DMS114 treated with DMSO at 0.1 percent for 48 hours (cell line): Measurements from ENCODE around the gene PODN.

Source experiments
- DNase-seq: peaks from one replicate; lab custom pipeline; 2025; ENCODE audit not compliant: unreplicated experiment; lab: John Stamatoyannopoulos, UW

PODN gene

DNA sequence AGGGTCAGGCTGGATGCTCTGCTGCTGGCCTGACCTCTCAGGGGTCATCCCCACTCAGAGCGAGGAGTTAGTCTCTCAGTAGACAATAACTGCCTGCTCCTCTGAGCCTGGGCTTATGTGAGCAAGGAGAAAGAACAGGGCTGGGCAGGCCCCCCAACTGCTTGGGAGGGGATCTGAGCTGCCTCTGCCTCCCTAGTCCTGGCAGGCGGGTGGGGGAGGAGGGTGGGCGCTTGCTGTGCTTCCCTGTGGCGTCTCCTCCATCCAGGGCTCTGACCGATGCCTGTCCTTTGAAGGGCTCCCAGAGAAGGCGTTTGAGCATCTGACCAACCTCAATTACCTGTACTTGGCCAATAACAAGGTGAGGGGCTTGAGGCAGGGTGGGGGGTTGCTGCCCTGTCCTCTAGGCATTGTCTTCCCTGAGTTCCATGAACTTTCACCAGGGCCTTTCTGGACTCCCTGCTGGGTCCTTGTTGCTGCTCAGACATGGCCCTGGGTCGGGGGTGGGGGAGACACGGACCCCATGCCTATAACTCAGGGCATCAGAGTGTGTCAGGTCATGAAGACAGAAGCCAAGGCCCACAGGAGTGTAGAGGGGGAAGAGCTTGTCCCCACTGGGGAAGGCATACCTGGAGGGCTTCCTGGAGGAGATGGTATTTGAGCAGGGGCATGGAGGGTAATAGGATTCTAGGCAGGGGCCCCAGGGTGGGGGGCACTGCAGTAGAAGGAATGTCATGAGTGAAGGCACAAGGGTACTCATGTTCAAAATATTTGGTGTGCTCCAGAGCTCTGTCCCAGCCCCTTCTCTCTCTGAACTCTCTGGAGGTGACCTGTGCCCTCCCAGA lies 12.5 kb downstream of the PODN start:
- DNase-seq: no peak

DNA sequence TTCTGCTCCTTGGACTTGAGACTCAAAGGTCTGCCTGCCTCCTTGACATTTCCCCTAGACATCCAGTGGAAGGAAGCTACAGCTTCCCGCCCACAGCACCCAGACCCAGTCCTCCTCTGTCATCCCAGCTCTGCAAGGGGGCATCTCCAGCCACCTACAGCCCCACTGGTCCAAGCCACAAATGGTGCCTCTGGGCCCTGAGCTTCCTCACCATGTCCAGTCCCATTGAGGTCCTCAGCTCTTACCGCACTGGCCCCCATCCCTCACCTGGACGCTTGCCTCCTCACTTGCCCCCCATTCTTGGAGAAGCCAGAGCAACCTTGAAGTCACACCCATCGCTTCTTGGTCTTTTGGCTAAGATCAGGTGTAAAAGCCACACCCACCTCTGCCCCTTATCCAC lies 13.2 kb downstream of the PODN start:
- no peak for DNase-seq

DNA sequence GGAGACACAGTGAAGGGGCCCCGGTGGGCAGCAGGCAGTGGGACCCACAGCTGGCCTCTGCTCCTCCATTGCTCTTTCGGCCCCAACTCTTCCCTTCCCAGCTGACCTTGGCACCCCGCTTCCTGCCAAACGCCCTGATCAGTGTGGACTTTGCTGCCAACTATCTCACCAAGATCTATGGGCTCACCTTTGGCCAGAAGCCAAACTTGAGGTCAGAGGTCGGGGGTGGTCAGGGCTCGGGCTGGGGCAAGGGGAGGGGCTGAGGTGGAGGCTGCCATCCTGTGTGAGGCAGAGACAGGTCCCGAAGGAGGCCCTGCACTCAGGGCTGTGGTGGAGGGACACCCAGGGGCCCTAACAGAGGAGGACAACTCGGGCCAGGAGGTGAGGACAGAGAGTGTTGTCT lies 13.7 kb downstream of the PODN start:
- no peak for DNase-seq

DNA sequence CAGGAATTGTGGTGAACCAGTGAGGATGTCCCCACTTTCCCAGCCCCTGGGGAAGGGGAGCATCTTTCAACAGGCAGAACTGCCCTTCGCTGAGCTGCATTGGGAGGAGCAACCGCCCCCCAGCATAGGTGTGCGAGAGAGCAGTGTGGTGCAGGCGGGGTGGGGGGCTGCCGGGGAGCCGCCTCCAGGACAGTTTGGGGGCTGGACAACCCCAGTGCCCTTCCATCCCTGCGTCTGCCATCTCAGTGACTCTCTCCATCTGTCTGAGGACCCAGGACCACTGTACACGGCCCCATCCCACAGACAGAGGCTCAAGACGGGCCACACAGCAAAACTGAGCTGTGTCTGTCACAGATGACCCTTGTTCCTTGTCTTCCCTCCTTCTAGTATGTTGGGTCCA lies 14.2 kb downstream of the PODN start:
- no peak for DNase-seq

DNA sequence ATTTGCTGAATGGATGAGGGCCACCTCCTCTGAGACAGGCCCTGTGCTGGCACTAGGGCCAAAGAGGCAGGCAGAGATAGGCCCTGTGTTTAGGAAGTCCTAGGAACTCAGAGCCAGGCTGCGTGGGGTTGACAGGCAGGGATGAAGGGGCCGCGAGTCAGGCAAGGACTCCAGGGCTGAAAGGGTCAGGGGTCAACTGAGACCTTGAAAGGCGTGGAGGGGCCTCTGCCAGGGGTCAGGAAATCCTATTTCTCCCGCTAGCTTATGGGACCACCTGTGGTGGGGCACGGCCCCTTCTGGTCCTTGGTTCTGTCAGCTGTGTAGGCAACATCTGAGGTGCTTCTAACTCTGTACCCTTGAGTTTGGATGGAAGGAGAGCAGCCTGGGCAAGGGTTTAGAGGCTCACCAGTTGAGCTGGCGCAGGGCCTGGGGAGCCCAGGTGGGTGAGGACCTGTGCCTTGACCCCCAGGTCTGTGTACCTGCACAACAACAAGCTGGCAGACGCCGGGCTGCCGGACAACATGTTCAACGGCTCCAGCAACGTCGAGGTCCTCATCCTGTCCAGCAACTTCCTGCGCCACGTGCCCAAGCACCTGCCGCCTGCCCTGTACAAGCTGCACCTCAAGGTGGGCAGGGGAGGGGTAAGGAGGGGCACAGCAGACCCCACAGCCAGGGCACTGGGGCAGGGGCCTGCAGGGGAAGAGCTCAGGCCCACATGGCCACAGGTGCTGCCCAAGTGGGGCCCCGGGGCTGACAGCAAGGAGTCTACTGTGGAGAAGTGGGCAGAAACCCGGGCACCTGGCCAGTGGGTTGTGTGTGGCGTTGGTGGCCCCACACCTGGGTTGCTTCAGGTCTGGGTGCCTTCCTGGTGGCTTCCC lies 14.9 kb downstream of the PODN start:
- DNase-seq: no peak

DNA sequence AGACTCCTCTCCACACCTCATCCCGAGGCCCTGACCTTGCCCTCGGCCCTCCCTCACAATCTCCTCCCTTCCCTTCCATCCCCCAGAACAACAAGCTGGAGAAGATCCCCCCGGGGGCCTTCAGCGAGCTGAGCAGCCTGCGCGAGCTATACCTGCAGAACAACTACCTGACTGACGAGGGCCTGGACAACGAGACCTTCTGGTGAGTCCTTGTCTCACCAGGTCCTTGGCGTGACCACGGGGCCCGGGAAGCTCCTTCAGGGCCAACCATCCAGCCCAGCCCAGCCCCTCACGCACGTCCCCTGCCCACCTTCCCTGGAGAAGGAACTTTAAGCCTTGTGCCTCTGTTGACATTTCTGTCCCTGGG lies 15.6 kb downstream of the PODN start:
- no peak for DNase-seq

DNA sequence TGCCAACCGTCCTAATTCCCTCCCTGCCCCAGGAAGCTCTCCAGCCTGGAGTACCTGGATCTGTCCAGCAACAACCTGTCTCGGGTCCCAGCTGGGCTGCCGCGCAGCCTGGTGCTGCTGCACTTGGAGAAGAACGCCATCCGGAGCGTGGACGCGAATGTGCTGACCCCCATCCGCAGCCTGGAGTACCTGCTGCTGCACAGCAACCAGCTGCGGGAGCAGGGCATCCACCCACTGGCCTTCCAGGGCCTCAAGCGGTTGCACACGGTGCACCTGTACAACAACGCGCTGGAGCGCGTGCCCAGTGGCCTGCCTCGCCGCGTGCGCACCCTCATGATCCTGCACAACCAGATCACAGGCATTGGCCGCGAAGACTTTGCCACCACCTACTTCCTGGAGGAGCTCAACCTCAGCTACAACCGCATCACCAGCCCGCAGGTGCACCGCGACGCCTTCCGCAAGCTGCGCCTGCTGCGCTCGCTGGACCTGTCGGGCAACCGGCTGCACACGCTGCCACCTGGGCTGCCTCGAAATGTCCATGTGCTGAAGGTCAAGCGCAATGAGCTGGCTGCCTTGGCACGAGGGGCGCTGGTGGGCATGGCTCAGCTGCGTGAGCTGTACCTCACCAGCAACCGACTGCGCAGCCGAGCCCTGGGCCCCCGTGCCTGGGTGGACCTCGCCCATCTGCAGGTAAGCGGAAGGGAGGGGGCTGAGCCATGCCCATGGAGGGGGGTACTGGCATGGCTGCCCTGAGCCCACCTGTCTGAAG lies 16.5 kb downstream of the PODN start:
- no peak for DNase-seq

DNA sequence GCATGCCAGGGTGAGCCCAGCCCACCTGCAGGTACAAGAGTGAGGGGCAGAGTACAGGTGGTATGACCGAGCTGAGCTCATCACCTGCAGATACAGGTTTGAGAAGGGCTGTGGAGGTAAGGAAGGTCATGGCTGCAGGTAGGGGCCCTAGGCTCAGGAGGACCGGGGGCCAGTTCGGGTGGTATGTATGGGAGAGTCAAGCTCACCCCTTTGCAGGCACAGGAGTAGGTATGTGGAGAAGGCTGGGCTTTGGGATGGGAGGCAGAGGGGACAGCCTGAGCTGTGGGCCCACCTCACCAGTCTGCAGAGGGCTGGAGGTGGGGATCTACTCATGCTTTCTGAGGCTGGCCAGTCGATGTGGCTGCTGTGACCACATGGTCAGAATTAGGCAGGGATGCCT lies 17.2 kb downstream of the PODN start:
- DNase-seq: no peak

DNA sequence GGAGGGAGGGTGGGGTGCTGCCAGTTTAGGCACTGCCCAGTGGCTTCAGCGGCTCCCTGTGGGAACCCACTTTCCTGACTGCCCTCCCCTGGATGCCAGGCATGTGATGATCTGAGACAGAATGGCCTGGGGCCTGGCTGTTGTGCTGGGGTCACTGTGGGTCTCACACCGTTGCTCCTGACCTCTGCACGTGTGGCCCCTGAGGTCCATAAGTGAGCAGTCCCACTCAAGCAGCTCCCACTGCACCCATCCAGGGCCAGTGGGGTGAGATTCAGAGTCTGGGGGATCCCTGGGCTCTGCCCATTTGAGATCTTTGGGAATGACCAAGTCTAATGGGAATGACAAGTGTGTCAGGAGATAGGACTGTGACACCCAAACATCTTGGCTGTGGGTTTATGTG lies 18.0 kb downstream of the PODN start:
- no peak for DNase-seq

DNA sequence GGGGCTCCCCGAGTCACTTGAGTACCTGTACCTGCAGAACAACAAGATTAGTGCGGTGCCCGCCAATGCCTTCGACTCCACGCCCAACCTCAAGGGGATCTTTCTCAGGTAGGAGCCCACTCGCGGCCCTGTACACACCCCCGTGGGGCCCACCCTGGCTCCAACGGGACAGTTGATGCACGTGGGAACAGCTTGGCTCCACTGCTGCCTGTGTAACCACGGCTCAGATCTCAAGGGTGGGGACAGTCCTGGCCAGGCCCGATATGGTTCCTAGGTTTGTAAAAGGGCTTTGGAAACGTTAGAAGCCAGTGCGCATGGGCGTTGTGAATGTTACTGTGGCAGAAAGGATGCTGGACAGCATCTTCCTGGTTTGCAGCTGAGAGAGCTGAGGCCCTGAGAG lies 18.8 kb downstream of the PODN start:
- DNase-seq: no peak

DNA sequence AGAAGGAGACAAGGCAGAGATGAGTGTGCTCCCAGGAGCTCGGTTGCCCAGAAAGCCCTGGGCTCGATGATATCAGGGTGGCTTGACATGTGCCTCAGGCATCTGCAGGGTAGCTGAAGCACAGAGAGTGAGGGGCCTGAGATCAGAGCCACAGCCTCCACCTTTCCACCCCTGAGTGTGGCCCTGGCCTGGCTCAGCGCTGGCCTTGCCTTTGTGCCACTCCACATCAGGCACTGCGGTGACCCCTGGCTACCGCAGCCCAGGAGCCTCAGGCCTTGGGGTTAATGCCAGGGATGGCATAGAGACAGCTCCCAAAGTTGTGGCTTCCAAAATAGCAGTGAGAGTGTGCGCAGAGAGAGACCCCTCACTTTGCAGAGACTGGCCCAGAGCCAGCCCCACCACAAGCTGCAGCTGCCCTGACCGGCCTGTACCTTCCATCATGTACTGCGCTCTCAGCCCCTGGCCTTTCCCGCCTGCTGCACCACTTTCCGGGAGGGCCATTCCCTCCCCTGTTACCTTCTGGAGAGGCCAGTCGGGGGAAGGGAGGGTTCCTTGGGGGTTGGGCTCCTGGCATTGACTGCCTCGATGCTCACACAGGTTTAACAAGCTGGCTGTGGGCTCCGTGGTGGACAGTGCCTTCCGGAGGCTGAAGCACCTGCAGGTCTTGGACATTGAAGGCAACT lies 19.5 kb downstream of the PODN start:
- DNase-seq: no peak

DNA sequence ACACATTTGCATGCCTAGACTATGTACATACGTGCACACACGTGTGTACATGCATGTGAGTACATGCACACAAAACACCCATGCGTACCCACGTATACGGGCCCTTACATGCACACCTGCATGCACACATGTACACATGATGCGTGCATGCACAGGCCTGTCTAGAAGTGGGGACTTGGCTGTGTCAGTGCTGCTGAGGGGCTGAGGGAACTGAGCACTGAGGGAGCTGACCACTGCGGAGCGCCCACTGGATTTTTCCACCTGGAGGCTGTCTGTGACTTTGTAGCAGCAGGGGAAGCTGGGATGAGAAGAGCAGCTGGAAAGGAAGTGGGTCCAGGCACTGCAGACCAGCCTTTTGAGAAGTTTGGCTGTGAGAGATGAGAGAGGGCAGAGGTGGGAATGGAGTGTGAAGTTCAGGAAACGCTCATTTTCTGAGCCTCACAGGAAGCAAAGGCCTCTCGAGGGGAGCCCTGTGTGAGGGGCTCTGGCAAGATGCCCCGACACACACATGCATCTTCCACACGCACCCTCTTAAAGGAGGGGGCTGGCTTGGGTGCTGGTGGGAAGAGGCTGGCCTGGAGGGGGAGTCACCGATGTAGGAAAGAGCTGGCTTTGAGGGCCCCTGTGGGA lies 20.9 kb downstream of the PODN start:
- no peak for DNase-seq

DNA sequence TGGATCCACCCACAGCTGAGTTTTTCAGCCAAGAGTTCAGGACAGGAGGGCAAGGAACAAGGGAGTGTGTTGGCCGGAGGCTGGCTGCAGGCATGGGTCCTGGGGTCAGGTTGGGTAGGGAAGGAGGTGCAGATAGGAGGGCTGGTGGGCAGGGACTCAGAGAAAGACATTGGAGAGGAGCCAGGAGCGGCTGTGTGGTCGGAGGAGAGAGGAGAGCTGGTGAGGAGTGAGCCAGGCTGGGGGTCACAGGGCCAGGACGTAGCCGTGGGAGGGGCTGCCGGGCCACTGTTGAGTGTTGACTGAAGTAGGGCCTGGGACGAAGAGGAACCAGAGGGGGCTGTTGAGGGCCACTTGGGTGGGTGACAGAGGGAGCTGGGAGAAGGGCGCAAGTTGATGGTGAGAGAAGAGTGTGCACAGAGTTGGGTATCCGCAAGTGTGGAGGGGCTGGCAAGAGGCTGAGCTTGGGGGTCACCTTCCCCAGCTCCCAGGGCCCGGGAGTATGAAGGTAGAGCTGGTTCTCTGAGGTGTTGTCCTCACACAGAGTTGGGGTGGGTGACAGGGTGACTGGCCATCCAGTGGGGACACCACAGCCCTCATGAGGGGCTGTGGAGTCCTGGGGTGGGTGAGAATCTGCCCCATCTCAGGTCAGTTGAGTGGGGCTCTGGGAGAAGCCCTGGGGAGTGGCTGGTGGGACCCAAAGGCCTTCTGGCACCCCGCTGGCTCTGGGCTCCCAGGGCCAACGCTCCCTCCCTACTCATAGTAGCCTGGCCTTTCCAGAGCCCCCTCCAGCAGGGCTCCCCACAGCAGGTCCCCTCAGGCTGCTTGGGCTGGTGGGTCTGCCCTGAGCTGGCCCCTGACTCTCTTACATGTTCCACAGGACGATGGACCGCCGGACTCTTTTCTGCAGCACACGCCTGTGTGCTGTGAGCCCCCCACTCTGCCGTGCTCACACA lies 21.9 kb downstream of the PODN start:
- no peak for DNase-seq

DNA sequence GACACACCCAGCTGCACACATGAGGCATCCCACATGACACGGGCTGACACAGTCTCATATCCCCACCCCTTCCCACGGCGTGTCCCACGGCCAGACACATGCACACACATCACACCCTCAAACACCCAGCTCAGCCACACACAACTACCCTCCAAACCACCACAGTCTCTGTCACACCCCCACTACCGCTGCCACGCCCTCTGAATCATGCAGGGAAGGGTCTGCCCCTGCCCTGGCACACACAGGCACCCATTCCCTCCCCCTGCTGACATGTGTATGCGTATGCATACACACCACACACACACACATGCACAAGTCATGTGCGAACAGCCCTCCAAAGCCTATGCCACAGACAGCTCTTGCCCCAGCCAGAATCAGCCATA lies 22.6 kb downstream of the PODN start:
- DNase-seq: no peak

DNA sequence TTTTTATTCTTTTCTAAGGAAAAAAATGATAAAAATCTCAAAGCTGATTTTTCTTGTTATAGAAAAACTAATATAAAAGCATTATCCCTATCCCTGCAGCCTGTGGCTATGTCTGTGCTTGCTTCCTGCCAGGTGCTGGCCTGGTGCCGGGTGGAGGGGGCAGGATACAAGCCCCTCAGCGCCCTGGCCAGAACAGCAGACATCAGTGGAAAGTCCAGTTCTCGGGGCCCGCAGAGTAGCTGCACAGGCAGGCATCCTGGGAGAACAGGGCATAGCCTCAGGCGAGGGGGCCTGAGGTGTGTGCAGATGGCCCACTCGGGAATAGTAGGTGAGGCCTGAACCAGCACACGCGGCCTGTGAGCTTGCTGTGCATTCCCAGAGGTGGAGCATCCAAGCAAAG lies 23.4 kb downstream of the PODN start:
- DNase-seq: no peak

DNA sequence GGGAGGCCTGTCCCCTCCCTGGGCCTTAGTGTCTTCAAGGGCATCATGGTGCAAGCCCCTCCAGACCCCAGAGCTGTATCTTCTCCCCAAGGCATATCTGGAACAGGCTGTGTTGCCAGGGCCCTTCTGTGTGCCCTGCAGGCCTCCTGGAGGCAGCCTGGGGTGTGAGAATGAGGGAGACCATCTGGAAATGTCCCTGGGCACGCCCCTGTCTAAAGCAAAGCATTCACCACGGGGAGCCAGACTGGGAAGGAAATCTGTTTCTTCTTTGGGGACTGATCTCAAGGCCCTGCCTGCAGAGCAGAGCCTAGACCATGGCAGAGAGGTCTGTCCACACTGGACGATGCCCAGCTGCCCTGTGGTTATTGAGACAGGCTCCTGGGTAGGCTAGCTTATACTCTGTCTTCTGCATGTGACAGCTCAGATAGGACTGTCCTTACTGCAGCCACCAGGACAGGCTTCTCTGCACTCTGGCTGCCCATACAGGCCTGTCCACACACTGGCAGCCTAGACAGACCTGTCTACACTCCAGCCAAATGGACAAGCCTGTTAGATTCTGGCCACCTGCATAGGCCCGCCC lies 24.6 kb downstream of the PODN start:
- no peak for DNase-seq

DNA sequence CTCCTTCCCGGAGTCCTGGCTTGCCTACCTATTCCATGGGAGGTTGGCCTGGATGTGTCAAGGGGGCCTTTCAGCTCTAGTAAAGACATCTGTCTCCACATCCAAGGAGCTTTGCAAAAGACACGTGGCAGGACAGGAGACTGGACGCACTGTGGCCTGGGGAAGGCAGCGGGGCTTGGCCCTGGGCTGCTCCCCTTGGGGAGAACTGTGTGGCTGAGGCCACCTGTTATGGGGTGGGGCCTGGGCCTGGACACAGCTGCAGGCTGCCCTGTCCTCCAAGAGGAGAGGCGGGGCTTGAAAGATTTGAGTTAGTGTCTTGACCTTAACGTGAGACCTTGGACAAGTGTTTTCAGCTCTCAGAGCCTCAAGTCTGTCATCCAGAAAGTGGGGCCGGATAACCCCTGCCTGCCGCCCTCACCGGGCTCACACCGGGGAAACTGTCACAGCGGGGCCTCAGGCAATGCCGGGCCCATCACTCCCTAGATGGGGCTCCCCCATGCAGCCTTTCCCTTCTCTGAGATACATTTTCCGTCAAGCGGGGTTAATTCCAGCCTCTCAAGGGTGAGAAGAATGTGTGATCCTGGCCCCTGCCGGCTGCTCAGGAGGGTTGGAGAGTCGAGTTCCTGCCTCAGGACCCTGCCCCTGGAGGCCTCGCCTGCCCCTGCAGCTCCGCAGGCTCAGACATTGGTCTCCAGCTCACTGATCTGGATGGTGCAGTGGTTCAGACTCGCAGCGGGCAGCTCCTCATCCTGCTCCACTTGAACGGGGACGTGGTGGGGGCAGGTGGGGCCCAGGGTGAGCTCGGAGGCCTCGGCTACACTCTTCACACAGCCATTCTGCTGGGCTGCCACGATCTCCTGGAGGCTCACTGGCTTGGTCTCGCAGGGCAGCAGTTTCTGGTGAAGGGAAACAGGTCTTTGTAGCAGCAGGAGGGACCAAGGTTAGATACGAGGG lies 25.6 kb downstream of the PODN start:
- no peak for DNase-seq
